Mesothelial cell of epicardium (in vitro differentiated cells): ENCODE measurements around the gene ABCC8. TPM values are rescaled to one million over a fixed set of nuclear protein-coding genes. Genes with fewer than 3 reads are reported as not detected.
"Not testable (repeated sequence)": the region's sequence is repeated elsewhere in the genome, so short reads cannot be mapped to it uniquely, and the experiment has no call there.

ENCODE experiments used
- DNase-seq, 2 experiments: peaks; one replicate each; pipeline ENCODE4 v3.0.0; 2021; ENCODE audit warnings: low spot score in 2 of 2; ENCODE audit not compliant: unreplicated experiment in 2 of 2
- H3K27ac Mint-ChIP-seq: 2 replicates; pipeline ENCODE4 v1.8.0; 2021; ENCODE audit warnings: mixed read lengths
- H3K27me3 Mint-ChIP-seq: 2 replicates; pipeline ENCODE4 v1.8.0; 2021; ENCODE audit warnings: low read depth, mixed read lengths
- H3K36me3 Mint-ChIP-seq: 2 replicates; pipeline ENCODE4 v1.8.0; 2021; ENCODE audit warnings: mixed read lengths
- H3K4me1 Mint-ChIP-seq: 2 replicates; pipeline ENCODE4 v1.8.0; 2021; ENCODE audit warnings: mixed read lengths
- H3K4me3 Mint-ChIP-seq: 2 replicates; pipeline ENCODE4 v1.8.0; 2021; ENCODE audit warnings: mild to moderate bottlenecking, moderate library complexity, mixed read lengths
- H3K9me3 Mint-ChIP-seq: 2 replicates; pipeline ENCODE4 v1.8.0; 2021; ENCODE audit warnings: mixed read lengths
- total RNA-seq: library from RNA; stranded (reverse); gene quantifications from 3 replicates; pipeline ENCODE4 v1.2.1, GENCODE V29; 2021
- TF ChIP-seq, protein P1 (sequence below): fragments of 200-600 bp; sonication (generic); IDR thresholded peaks from one replicate; pipeline ENCODE4 v1.5.0; 2021; ENCODE audit warnings: antibody characterized with exemption; ENCODE audit not compliant: unreplicated experiment

ABCC8 gene
- total RNA-seq, 1 donor from 2014 or later, result not detected

DNA sequence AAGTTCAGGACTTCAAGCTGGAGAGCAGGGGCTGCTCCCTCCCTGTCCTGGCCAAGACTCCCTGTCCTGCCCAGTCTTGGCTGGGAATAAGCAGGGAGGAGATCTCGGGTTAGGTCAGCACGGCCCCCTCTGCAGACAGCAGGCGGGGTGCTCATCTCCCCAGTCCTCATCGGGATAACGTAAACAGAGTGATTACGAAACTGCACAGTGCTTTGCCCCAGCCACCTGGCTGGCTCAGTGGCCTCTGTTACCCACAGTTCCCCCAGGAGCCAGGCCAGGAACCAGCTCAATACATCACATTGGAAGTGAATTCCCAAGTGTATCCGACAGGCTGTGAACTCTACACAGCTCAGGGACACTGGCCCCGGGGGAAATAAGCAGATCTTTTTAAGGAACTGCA lies 45.5 kb downstream of the ABCC8 start:
- peaks cover 63% of the 10 kb centered on the region for H3K27me3 Mint-ChIP-seq
- TF ChIP-seq, protein P1, sequence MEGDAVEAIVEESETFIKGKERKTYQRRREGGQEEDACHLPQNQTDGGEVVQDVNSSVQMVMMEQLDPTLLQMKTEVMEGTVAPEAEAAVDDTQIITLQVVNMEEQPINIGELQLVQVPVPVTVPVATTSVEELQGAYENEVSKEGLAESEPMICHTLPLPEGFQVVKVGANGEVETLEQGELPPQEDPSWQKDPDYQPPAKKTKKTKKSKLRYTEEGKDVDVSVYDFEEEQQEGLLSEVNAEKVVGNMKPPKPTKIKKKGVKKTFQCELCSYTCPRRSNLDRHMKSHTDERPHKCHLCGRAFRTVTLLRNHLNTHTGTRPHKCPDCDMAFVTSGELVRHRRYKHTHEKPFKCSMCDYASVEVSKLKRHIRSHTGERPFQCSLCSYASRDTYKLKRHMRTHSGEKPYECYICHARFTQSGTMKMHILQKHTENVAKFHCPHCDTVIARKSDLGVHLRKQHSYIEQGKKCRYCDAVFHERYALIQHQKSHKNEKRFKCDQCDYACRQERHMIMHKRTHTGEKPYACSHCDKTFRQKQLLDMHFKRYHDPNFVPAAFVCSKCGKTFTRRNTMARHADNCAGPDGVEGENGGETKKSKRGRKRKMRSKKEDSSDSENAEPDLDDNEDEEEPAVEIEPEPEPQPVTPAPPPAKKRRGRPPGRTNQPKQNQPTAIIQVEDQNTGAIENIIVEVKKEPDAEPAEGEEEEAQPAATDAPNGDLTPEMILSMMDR, result no peak
- no peak overlapping the region for H3K4me3 Mint-ChIP-seq
- H3K27ac Mint-ChIP-seq, result no peak overlapping the region
- peaks cover 2% of the 10 kb centered on the region for H3K4me1 Mint-ChIP-seq
- no peaks in the 10 kb centered on the region for H3K9me3 Mint-ChIP-seq
- H3K36me3 Mint-ChIP-seq, result no peaks in the 10 kb centered on the region
- DNase-seq, result no peak

DNA sequence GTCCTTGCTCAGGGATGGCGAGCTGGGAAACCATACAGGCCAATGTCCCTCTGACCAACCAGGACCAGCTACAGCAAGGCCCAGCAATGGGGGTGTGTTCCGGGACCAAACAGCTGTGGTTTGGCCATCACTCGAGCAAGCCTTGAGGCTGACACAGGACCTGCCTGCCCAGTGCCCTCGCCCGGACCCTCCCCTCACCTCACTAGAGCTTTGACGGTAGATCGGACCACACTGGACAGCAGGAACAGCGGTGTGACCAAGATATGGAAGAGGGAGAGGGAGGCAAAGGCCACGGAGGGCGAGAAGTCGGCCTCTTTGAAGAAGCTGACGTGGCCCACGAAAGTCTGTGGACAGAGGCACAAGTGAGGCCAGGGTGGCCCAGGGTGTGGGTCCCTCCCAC lies 46.0 kb downstream of the ABCC8 start:
- H3K27ac Mint-ChIP-seq, result no peak overlapping the region
- H3K4me3 Mint-ChIP-seq, result no peak overlapping the region
- TF ChIP-seq, protein P1, result no peak
- no peaks in the 10 kb centered on the region for H3K9me3 Mint-ChIP-seq
- DNase-seq, result no peak
- H3K36me3 Mint-ChIP-seq, result no peaks in the 10 kb centered on the region
- H3K27me3 Mint-ChIP-seq, result peaks cover 63% of the 10 kb centered on the region
- H3K4me1 Mint-ChIP-seq, result peaks cover 2% of the 10 kb centered on the region

GRCh38 chr11:17428925-17429324 lies 47.7 kb downstream of the ABCC8 start:
- DNase-seq, result no peak
- Mint-ChIP-seq H3K9me3 (no peaks in the 10 kb centered on the region), H3K4me3 (no peak overlapping the region), H3K4me1 (no peaks in the 10 kb centered on the region), H3K36me3 (no peaks in the 10 kb centered on the region), H3K27me3 (peaks cover 67% of the 10 kb centered on the region), H3K27ac (no peak overlapping the region)
- TF ChIP-seq, protein P1, result no peak

GRCh38 chr11:17428261-17428660 lies 48.4 kb downstream of the ABCC8 start:
- peaks cover 70% of the 10 kb centered on the region for H3K27me3 Mint-ChIP-seq
- no peak overlapping the region for H3K27ac Mint-ChIP-seq
- H3K36me3 Mint-ChIP-seq, result no peaks in the 10 kb centered on the region
- TF ChIP-seq, protein P1, result no peak
- H3K4me1 Mint-ChIP-seq, result no peaks in the 10 kb centered on the region
- no peak overlapping the region for H3K4me3 Mint-ChIP-seq
- H3K9me3 Mint-ChIP-seq, result no peaks in the 10 kb centered on the region
- DNase-seq, result no peak

- H3K4me3 Mint-ChIP-seq, H3K27ac Mint-ChIP-seq, H3K36me3 Mint-ChIP-seq, H3K9me3 Mint-ChIP-seq, DNase-seq, H3K4me1 Mint-ChIP-seq: not testable (repeated sequence)
- peaks cover 75% of the 10 kb centered on the region for H3K27me3 Mint-ChIP-seq
These were observed 50.4 kb downstream of the ABCC8 start for GRCh38 chr11:17426233-17426632.

GRCh38 chr11:17423533-17424310 lies 52.9 kb downstream of the ABCC8 start:
- H3K27ac Mint-ChIP-seq, result no peak overlapping the region
- H3K4me1 Mint-ChIP-seq, result peaks cover under 1% of the 10 kb centered on the region
- H3K4me3 Mint-ChIP-seq, result no peak overlapping the region
- no peak for DNase-seq
- TF ChIP-seq, protein P1, result no peak
- H3K9me3 Mint-ChIP-seq, result no peaks in the 10 kb centered on the region
- no peaks in the 10 kb centered on the region for H3K36me3 Mint-ChIP-seq
- peaks cover 84% of the 10 kb centered on the region for H3K27me3 Mint-ChIP-seq
